Fibroblast of skin of right biceps (primary cell): ENCODE data around the gene AHCYL2.
"Not testable (repeated sequence)": the region's sequence is repeated elsewhere in the genome, so short reads cannot be mapped to it uniquely, and the experiment has no call there.

ENCODE experiments used
- DNase-seq: peaks from one replicate; pipeline ENCODE4 v3.0.0-alpha.2; 2013

Gene AHCYL2

DNA sequence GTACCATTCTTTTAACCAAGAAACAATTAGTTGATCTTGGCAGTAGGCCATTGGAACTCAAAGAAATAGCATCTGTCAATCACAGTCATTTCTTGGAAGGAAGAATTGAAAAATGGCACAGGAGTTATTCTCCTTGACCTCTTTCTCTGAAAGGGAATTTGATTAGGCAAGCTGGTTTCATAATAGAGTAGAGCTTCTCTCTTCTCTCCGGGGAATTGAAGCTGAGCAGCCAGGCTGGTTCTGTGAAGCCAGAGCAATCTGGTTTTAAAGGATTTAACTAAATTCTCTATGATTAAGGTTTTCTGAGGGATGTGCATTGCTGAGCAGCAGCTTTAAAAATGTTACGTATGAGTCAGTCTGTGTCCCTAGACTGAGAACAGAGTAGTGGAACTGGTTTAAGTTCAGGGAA lies 70.2 kb downstream of the AHCYL2 start:
- DNase-seq, result peak; percentile 79

DNA sequence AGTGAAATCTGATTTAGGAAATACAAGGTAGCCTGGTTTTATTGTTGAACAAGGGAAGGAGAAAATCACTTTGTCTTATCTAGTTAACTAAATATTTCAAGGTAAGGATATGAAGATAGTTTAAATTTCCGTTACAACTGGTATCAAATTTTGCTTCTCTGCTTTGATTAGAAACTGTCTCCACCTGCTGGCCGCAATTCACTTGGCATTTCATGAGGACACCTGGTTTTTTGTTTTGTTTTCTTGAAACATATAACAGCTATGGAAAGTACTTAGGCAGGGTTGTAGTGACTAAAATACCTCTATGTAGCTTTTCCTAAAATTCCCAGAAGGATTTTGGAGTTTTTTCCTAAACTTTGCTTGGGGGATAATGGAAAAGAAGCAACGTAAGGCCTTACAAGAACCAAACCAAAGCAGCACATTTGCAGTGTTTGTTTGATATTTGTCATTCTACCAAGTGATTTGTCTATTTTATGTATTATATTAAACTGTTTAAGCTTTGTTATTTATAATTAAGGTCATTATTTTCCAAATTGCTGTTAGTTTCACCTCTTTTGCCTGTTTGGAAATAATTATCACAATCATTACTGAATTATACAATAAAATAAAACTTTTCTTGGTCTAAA lies 73.6 kb downstream of the AHCYL2 start:
- DNase-seq, result peak; percentile 37

GRCh38 chr7:129299889-129300288 lies 75.1 kb downstream of the AHCYL2 start:
- no peak for DNase-seq

DNA sequence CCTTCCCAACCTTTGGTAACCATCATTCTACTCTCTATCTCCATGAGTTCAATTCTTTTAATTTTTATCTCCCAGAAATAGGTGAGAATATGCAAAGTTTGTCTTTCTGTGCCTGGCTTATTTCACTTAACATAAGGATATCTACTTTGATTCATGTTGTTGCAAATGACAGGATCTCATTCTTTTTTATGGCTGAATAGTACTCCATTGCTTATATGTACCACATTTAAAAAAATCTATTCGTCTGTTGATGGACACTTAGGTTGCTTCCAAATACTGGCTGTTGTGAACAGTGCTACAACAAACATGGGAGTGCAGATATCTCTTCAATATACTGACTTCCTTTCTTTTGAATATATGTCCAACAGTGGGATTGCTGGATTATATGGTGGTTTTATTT lies 75.5 kb downstream of the AHCYL2 start:
- not testable (repeated sequence) for DNase-seq

DNA sequence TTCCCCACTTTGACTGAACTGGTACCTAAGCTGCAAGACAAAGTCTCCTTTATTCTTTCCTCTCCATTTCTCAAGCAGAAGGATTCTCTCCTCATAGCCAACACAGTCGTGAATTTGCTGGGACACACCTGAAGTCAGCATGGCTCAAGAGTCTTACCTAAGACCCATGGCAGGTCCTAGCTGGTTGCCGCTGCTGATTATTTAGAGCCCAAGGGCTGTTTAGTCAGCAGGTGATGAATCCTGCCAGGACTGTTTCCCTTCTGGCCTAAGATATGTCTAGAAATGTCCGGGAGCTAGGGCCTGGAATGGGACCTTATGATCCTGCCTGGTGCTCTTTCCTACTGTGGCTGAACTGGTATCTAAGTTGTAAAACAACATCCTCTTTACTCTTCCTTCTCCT lies 82.8 kb downstream of the AHCYL2 start:
- no peak for DNase-seq

GRCh38 chr7:129308047-129308446 lies 83.2 kb downstream of the AHCYL2 start:
- peak; percentile 19 for DNase-seq

- no peak for DNase-seq
Observed at GRCh38 chr7:129311429-129311828, 86.6 kb downstream of the AHCYL2 start.

DNA sequence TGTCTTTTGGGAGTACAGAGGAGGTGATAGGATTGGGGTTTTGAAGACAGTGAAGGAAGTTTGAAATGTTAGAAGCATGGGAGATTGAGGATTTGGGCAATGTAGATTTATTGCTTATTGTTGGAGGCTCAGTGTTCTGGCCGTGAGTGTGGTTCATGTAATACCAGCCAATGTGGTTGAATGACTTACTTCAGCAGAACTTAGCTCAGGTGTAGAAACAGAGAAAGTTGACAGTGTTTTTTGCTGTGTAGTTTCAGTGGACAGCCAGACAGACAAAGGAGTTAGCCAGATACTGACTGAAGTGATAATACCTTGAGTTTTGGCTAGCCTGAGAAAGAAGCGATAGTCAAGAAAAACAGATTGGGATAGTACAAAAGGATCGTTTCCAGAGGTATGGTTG lies 88.5 kb downstream of the AHCYL2 start:
- no peak for DNase-seq

GRCh38 chr7:129315960-129316359 lies 91.1 kb downstream of the AHCYL2 start:
- no peak for DNase-seq

DNA sequence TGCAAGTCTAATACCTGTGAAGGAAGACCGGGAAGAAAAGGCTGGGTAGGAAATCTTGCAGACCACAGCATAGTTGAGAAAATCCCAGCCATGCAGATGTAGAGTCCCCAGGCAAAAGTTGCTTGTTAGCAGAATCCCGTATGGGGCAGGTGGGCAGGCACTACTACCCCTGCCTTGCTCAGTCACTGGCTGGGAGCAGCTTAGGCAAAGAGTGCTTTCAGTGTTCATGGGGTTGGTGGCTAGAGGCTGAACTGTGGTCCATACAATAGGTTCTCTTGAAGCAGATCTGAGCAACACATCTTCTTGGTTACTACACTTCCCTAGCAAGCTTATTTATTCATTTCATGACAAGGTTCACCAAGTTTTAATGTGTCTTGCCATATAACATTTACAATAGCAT lies 92.6 kb downstream of the AHCYL2 start:
- no peak for DNase-seq

DNA sequence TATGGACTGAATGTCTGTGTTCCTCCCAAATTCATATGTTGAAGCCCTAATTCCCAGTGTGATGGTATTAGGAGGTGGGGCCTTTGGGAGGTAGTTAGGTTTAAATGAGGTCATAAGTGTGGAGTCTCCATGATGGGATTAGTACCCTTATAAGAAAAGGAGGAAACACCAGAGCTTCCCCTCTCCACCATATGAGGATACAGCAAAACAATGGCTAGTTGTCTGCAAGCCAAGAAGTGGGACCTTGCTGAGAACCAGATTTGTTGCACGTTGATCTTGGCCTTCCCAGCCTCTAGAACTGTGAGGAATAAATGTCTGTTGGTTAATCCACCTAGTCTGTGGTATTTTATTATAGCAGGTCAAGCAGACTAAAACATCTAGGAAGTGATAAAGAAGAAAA lies 102.2 kb downstream of the AHCYL2 start:
- no peak for DNase-seq

DNA sequence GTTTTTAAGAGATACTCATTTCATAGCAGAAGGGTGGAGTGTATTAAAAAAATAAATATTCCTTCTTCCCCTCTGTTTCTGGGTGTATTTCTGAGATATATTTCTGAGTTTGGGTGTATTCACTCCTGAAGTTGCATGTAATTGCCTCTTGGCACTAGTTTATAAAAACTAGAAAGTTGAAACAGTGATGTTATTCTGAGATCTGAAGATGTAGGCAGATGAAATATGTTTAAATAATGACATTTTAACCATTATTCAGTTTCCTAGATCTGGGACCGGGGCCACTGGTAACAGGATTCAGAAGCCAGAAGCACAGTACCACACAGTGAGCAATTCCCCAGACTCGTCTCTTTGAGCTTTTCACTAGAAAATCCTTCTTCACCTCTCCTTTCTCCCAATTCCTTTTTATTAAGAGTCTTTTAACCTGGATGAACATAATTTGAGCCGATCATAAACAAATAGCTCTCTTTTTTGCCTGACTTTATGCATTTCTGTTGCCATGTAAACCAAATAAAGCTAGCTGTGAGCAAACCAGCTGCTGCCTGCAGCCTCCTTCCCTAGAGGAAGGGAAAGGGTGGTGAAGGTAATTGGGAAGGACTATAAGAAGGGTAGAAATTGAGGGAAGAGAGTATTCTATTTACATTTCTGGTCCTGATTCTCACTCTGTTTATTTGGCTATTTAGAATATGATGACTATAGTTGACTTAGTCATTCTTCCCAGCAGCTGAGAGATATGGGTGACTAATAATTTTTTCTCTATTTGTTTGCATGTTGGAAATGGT lies 107.6 kb downstream of the AHCYL2 start:
- DNase-seq, result peak; percentile 61

DNA sequence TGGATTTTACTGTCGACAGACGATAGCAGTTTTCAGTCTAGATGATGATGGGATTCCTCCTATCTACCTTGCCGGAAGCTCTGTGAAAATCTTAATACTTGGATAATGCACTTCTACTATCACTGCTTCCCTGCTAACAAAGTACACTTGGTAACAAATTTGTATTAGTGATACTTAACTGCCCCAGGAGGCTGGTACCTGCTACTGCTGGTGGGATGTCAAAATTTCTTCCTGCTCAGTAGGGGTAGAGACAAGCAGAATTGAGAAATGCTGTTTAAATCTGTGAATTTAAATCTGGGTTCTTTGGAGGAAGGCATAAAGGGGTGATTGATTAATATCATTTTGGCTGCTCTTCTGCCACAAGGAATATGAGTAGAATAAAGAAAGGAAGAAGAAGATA lies 109.6 kb downstream of the AHCYL2 start:
- no peak for DNase-seq

DNA sequence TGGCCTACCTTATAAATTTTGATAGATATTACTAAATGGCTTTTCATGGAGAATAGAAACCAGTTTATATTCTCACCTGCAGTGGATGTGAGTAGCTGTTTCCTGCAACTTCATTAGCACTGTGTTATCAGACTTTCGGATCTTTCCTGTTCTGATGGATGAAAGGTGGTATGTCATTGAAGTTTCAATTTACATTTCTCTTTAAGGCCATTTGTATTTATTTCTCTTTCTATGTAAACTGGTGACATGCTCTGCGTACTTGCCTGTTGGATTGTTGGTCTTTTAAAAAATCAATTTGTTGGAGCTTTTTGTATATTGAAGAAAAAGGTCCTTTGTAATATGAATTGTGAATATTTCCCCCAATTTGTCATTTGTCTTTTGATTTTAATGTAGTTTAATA lies 113.6 kb downstream of the AHCYL2 start:
- DNase-seq, result no peak

- no peak for DNase-seq
Observed at GRCh38 chr7:129341212-129341611, 116.4 kb downstream of the AHCYL2 start.

- no peak for DNase-seq
Observed at GRCh38 chr7:129341816-129342806, 117.3 kb downstream of the AHCYL2 start.

DNA sequence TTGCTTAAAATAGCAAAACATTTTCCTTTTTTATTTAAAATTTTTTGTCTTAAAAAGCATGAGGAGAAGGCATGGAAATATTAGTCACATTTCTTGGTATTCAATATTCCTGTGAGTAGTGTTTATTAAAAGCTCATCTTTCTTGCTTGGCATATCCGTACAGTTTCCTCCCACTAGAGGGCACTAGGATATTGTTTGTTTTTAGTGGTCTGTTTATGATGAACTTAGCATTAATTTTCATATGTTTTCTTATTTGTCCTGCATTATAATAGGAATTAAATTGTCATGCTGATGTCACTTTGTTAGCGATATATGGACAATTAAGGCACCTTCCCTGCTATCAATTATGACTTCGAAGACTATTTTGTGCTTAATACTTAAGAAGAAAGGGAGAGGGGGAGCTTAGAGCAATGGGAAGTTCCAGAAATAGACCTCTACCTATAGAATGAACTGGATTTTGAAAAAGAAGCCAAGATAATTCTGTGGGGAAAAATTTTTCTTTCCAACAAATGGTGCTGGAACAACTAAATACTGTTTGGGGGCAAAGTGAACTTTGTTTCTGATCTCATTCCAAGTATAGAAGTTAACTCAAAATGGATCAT lies 118.4 kb downstream of the AHCYL2 start:
- DNase-seq, result peak; percentile 43

DNA sequence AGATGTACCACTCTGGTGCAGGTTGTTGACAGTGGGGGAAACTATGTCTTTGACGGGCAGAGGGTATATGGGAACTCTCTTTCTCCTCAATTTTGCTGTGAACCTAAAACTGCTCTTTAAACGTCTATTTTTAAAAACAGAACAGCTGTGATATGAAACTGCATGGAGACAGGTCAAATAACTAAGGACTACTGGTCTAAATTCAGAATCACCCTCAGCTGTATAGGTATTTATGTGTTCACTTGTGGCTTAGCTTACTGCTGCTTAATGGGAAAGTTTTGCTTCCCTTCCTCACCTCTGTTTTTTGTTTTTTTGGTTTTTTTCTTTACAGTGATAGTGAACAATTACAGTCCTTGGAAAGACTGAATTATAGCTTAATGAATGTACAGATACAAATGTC lies 122.5 kb downstream of the AHCYL2 start:
- DNase-seq, result no peak

DNA sequence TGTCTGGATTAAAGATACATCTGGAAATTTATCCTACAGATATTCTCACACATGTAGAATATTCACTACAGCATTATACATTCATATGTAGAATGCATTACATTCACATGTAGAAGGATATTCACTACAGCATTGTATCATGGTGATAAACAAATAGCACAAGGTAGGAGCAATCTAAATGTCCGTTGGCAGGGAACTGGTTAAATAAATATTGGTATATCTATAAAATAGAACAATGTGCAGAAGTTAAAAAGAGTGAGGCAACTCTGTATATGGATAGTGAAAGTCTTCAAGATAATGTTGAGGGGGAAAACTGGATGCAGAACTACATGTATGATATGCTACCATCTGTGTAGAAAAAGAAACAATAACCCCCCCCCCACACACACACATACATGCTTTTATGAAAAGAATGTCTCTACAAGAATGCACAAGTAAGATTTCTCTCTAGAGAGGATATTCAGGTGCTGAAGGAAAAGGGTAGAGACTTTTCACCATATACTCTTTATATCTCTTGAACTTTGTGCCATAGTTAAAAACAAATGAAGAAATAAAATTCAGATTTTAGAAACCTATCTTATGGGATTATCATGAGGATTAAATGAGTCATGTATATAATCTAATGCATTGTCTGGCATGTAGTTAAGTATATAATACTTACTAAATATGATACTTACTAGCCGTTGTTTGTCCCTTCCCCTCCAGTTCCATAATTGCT lies 123.4 kb downstream of the AHCYL2 start:
- DNase-seq, result no peak

GRCh38 chr7:129351320-129351719 lies 126.5 kb downstream of the AHCYL2 start:
- no peak for DNase-seq

DNA sequence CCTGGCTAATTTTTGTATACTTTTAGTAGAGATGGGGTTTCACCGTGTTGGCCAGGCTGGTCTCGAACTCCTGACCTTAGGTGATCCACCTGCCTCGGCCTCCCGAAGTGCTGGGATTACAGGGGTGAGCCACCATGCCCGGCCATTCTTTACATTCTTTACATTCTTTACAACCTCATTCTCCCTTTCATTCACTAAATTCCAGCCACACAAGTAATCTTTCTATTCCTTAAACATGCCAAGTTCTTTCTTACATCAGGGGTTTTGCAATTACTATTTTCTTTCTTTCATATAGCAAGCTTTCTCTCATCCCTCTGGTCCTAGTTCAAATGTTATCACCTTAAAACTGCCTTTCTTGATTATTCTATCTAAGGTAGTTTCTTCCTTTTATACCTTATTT lies 128.3 kb downstream of the AHCYL2 start:
- peak; percentile 32 for DNase-seq

GRCh38 chr7:129354428-129355157 lies 129.8 kb downstream of the AHCYL2 start:
- DNase-seq, result no peak
